Caco-2 (cell line): ENCODE data around the gene MCUB. TPM values are rescaled to one million over a fixed set of nuclear protein-coding genes. Genes with fewer than 3 reads are reported as not detected.

ENCODE experiments used
- BruUV-seq: library from RNA; stranded (reverse); fragments of 400-500 nt; replicated peaks from 2 replicates; lab custom pipeline; 2021; lab: Mats Ljungman, UMichigan
- CTCF ChIA-PET: fragments of 300-600 bp; sonication (Branson Sonifier 250); formaldehyde crosslinking; loops from one replicate; lab custom pipeline; 2022; ENCODE audit warnings: antibody characterized with exemption; lab: Charles Lee
- POLR2A ChIA-PET: fragments of 300-600 bp; sonication (Branson Sonifier 250); formaldehyde crosslinking; loops from one replicate; lab custom pipeline; 2022; ENCODE audit warnings: antibody characterized with exemption; lab: Charles Lee
- DNase-seq, 2 experiments: peaks; one replicate each; pipeline versions ENCODE4 v3.0.0 to v3.0.0-alpha.2; 2020 to 2022
- H3K27me3 ChIP-seq: replicated peaks from 2 replicates; pipeline ENCODE4 v1.6.0; 2011; ENCODE audit warnings: low read length; ENCODE audit not compliant: control insufficient read depth, insufficient read depth
- H3K36me3 ChIP-seq: 2 replicates; pipeline ENCODE4 v1.5.1; 2011; ENCODE audit warnings: low read length; ENCODE audit not compliant: control insufficient read depth, insufficient read depth
- H3K4me1 ChIP-seq: fragments of 250-450 bp; sonication (Bioruptor Pico); 2 replicates; pipeline ENCODE4 v1.5.1; 2020; ENCODE audit warnings: mild to moderate bottlenecking
- H3K4me3 ChIP-seq: 2 replicates; pipeline ENCODE4 v1.5.1; 2011; ENCODE audit warnings: low read depth, mild to moderate bottlenecking, control low read depth, low read length
- H3K9me3 ChIP-seq: fragments of 250-450 bp; sonication (Bioruptor Pico); 2 replicates; pipeline ENCODE4 v1.5.1; 2020; ENCODE audit warnings: mild to moderate bottlenecking, moderate library complexity
- H3K27ac Mint-ChIP-seq: one replicate; pipeline ENCODE4 v1.8.0; 2022; ENCODE audit warnings: mixed read lengths; ENCODE audit not compliant: unreplicated experiment
- H3K27me3 Mint-ChIP-seq: one replicate; pipeline ENCODE4 v1.8.0; 2022; ENCODE audit warnings: mixed read lengths; ENCODE audit not compliant: insufficient read depth, unreplicated experiment
- H3K36me3 Mint-ChIP-seq: one replicate; pipeline ENCODE4 v1.8.0; 2022; ENCODE audit warnings: mild to moderate bottlenecking, mixed read lengths; ENCODE audit not compliant: insufficient read depth, unreplicated experiment
- H3K4me1 Mint-ChIP-seq: one replicate; pipeline ENCODE4 v1.8.0; 2022; ENCODE audit warnings: low read depth, mixed read lengths; ENCODE audit not compliant: unreplicated experiment
- H3K4me3 Mint-ChIP-seq: one replicate; pipeline ENCODE4 v1.8.0; 2022; ENCODE audit warnings: mild to moderate bottlenecking, moderate library complexity, mixed read lengths; ENCODE audit not compliant: unreplicated experiment
- H3K9me3 Mint-ChIP-seq: one replicate; pipeline ENCODE4 v1.8.0; 2022; ENCODE audit warnings: mixed read lengths; ENCODE audit not compliant: unreplicated experiment
- intact Hi-C: fragments of 100-400 bp; cut with micrococcal nuclease; formaldehyde crosslinking; loops from one replicate; pipeline ENCODE4 v1.10.0; 2022; ENCODE audit not compliant: unreplicated experiment
- total RNA-seq: library from RNA; stranded (reverse); gene quantifications from 2 replicates; pipeline ENCODE4 v1.2.3, GENCODE V29; 2022
- TF ChIP-seq, protein P1 (sequence below), 2 experiments: fragments of 200-600 bp in 1 of 2; IDR thresholded peaks; 1 replicate in 1 of 2; 2 replicates in 1 of 2; pipeline versions ENCODE4 v1.5.1 to v1.8.0; 2011 to 2022; ENCODE audit warnings: antibody characterized with exemption in 1 of 2, control low read depth in 1 of 2, inconsistent platforms in 1 of 2, low read depth in 1 of 2, low read length in 1 of 2, mild to moderate bottlenecking in 1 of 2, moderate library complexity in 1 of 2; ENCODE audit not compliant: insufficient read depth in 1 of 2, severe bottlenecking in 1 of 2, unreplicated experiment in 1 of 2

The MCUB gene
- total RNA-seq, 1 experiment from 2014 or later: 3.6 TPM

DNA sequence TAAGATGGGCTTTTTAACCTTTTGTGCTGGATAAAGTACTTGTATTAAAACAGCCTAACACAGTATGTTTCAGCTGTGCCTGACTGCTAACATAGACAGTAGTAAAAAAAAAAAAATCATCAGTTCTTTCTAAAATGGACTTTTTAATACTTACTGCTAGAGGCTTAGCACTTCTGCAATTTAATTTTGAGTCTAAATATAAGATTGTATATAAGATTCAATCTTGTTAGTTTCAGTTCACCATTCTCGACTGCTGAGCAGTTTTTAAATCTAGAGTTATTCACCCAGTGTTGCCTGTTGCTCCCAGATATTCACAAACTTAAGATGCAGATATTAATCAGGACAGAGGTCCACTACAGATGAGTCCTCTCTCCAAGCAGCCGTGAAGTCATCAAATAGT, 163.1 kb downstream of the MCUB start:
- Histone ChIP-seq H3K9me3 (no peaks in the 10 kb centered on the region), H3K36me3 (peaks cover 1% of the 10 kb centered on the region; the same call in 1 of the 2 replicates), H3K4me1 (0 out of 2 replicates have a peak, but pooled peaks cover 5% of the 10 kb centered on the region), H3K4me3 (no peak overlapping the region), H3K27me3 (no peaks in the 10 kb centered on the region)
- no peak overlapping the region for H3K4me3 Mint-ChIP-seq
- H3K27me3 Mint-ChIP-seq: no peaks in the 10 kb centered on the region
- no peak overlapping the region for H3K27ac Mint-ChIP-seq
- ChIA-PET POLR2A (no interaction called here), CTCF (no interaction called here)
- TF ChIP-seq, protein P1, sequence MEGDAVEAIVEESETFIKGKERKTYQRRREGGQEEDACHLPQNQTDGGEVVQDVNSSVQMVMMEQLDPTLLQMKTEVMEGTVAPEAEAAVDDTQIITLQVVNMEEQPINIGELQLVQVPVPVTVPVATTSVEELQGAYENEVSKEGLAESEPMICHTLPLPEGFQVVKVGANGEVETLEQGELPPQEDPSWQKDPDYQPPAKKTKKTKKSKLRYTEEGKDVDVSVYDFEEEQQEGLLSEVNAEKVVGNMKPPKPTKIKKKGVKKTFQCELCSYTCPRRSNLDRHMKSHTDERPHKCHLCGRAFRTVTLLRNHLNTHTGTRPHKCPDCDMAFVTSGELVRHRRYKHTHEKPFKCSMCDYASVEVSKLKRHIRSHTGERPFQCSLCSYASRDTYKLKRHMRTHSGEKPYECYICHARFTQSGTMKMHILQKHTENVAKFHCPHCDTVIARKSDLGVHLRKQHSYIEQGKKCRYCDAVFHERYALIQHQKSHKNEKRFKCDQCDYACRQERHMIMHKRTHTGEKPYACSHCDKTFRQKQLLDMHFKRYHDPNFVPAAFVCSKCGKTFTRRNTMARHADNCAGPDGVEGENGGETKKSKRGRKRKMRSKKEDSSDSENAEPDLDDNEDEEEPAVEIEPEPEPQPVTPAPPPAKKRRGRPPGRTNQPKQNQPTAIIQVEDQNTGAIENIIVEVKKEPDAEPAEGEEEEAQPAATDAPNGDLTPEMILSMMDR (IDR thresholded peaks at IDR 0.05; ENCODE audit: insufficient read depth in 1 of 2, low read depth in 1 of 2, low read length in 1 of 2, severe bottlenecking in 1 of 2, unreplicated experiment in 1 of 2): no peak
- no peaks in the 10 kb centered on the region for H3K36me3 Mint-ChIP-seq
- intact Hi-C loops: no loop called here
- H3K9me3 Mint-ChIP-seq: no peaks in the 10 kb centered on the region
- no TSS peak for BruUV-seq
- peaks cover 7% of the 10 kb centered on the region for H3K4me1 Mint-ChIP-seq
- DNase-seq: no peak

DNA sequence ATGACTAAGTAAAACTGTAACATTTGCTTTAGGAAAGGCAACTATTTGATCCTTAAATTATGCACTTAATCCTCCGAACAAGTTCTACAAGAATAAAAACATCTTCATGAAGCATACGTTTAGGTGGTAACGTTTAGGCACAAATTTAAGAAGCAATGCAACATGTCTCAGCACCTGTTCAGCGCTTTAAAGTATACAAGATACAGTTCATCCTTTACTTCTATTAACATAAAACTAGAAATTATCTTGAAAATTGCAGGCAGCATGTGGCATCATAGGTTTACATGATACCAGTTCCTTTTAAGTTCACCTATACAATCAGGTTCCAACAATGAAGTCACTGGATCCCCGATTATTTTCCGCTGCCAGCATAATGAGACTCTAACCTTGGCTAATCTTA, 168.3 kb downstream of the MCUB start:
- Mint-ChIP-seq H3K27ac (peak overlapping the region; percentile 40), H3K27me3 (peaks cover 3% of the 10 kb centered on the region), H3K9me3 (no peaks in the 10 kb centered on the region), H3K4me3 (peak overlapping the region; percentile 86), H3K36me3 (no peaks in the 10 kb centered on the region), H3K4me1 (peaks cover 9% of the 10 kb centered on the region)
- no TSS peak for BruUV-seq
- TF ChIP-seq, protein P1 (IDR thresholded peaks at IDR 0.05; ENCODE audit: insufficient read depth in 1 of 2, low read depth in 1 of 2, low read length in 1 of 2, severe bottlenecking in 1 of 2, unreplicated experiment in 1 of 2): no peak
- DNase-seq: no peak
- H3K4me1 ChIP-seq: 0 out of 2 replicates have a peak, but pooled peaks cover 5% of the 10 kb centered on the region
- POLR2A ChIA-PET: interaction anchor here (1.3 kb wide), 1 partner anchor 27 kb away, joined by 4 read pairs; no protein-coding TSS in a partner anchor
- intact Hi-C loops: loop anchor here (1.0 to 5.0 kb wide), 3 partner anchors 86 to 296 kb away; partner anchors contain the start of genes GAR1 and SEC24B
- peak overlapping the region; percentile 46 for H3K4me3 ChIP-seq
- H3K9me3 ChIP-seq: no peaks in the 10 kb centered on the region
- H3K36me3 ChIP-seq: no peaks in the 10 kb centered on the region
- CTCF ChIA-PET: no interaction called here
- no peaks in the 10 kb centered on the region for H3K27me3 ChIP-seq

DNA sequence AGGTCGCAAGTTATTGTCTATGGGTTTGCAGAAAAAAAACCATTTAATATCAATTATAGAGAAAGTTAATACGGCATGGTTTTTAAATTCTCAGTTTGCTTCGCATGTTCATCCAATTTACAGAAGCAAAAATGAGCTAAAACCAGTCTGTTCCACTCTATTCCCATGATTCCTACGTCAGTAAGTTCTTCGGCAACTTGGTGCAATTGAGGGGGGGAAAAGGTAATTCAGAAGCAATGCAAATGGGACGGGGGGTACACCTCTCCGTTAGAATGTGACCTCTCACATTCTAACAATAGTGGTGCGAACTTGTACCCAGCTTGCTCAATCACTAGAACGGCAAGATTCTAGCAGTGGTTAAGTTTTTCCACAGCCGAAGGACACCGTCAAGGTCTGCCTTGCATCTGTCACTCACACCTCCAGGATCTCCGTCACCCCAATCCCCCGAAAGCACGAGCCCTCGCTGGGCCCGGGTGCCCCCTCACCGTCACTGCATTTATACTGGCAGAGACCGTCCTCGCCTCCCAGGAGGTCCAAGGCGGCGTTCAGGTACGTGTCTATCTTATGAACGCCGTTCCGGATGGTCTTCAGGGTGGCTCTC, 169.2 kb downstream of the MCUB start:
- Histone ChIP-seq H3K36me3 (no peaks in the 10 kb centered on the region), H3K27me3 (no peaks in the 10 kb centered on the region), H3K9me3 (no peaks in the 10 kb centered on the region), H3K4me1 (0 out of 2 replicates have a peak, but pooled peaks cover 5% of the 10 kb centered on the region), H3K4me3 (peak overlapping the region; percentile 46)
- H3K9me3 Mint-ChIP-seq: no peaks in the 10 kb centered on the region
- H3K36me3 Mint-ChIP-seq: no peaks in the 10 kb centered on the region
- H3K27ac Mint-ChIP-seq: peak overlapping the region; percentile 84
- intact Hi-C loops: loop anchor here (1.0 to 5.0 kb wide), 4 partner anchors 26 to 297 kb away; partner anchors contain the start of genes CASP6, GAR1 and SEC24B
- TSS peak; percentile 58 for BruUV-seq
- peaks cover 9% of the 10 kb centered on the region for H3K4me1 Mint-ChIP-seq
- POLR2A ChIA-PET: interaction anchor here (1.3 to 1.4 kb wide), 2 partner anchors 26 to 28 kb away, joined by 4 to 5 read pairs; partner anchors contain the start of gene CASP6
- TF ChIP-seq, protein P1 (IDR thresholded peaks at IDR 0.05; ENCODE audit: insufficient read depth in 1 of 2, low read depth in 1 of 2, low read length in 1 of 2, severe bottlenecking in 1 of 2, unreplicated experiment in 1 of 2): no peak
- H3K27me3 Mint-ChIP-seq: peaks cover 3% of the 10 kb centered on the region
- DNase-seq: no peak
- CTCF ChIA-PET: interaction anchor here (0.5 to 1.4 kb wide), 3 partner anchors 26 to 495 kb away, joined by 3 to 4 read pairs (median 3); partner anchors contain the start of gene CASP6
- peak overlapping the region; percentile 86 for H3K4me3 Mint-ChIP-seq
